ENCODE measurements around the gene HOXB4.
"Not testable (repeated sequence)": the region's sequence is repeated elsewhere in the genome, so short reads cannot be mapped to it uniquely, and the experiment has no call there.

Gene HOXB4

GRCh38 chr17:48546137-48546923 is 31.8 kb downstream of the HOXB4 start:
- no peak for DNase-seq

DNA sequence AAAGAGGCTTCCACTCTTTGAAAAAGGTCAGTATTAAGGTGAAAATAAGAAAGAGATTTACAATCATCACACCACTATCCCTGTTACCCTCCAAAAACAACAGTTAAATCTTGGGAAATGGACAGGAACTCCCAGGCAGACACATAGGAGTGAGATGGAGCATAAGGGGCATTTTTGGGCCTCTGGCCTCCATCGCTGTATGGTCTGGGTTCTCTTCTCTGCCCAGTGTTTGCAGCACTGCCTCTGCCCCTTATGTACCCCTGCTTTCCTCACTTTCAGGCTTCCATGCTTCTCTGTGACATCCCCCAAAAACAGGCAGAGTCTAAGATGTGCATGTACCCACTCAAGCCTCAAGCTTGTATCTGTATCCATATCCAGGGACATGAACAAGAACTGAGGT is 32.6 kb downstream of the HOXB4 start:
- no peak for DNase-seq

- no peak for DNase-seq
These were observed 33.2 kb downstream of the HOXB4 start, which contains the start of gene HOXB2 for GRCh38 chr17:48545022-48545375. HOXB2 (minus strand) TSS chr17:48545109; CDS start chr17:48544911, 198 bp downstream.

DNA sequence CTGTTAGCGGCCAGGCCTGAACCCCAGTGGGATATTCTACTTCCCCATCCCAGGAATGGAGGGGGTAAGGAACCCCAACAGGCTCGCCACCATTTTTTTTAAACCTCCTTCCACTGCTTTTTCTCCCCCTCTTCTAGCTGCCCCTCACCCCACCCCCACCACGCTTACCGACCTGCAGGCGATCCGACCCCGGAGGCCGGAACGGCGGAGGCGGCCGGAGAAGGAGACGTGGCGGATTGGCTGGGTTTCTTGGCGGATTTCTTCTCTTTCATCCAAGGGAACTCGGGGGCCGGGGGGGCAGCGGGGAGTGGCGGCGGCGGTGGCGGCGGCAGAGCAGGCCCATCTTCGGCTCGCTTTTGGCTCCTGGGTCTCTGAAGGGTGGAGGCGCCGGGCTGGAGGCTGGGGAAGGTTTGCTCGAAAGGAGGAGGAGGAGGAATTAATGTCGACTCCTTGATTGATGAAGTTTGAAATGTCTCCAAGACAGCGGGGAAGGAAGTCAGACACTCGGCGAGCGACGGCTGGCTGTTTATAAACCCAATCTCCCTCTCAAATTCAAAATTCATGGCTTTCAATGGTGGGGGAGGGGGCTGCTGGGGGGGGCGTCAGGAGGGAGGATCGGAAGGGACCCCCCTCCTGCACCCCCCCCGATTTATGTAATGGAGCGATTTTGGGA is 33.7 kb downstream of the HOXB4 start:
- peak; percentile 22 to 27 for DNase-seq

- peak; percentile 37 to 48 for DNase-seq
These were observed 34.2 kb downstream of the HOXB4 start for GRCh38 chr17:48543854-48544348.

DNA sequence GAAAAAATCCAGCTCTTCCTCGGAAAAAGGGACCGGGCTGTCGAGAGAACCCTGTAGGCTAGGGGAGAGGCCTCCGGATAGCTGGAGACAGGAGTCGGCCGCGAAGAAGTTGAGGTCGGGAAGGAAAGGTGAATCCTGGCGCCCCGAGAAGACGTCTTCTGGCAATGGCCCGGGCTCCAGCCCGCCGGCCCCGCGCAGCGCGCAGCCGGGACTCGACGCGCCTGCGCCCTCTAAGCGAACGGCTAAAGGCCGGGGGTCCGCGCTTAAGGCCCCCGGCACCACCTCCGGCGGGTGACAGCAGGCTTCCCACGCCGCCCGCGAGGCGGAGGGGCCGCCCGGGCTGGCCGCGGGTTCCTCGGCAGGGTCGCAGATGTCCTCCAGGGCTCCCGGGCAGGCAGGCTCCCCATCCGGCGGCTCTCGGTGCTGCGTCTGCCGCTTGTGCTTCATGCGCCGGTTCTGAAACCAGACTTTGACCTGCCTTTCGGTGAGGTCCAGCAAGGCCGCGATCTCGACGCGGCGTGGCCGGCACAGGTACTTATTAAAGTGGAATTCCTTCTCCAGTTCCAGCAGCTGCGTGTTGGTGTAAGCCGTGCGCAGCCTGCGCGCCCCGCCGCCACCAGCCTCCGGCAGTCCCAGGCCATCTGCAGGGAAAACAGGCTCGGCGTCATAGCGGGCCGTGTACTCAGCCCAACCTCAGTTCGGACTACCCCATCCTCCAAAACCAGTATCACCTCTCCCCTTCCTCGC is 34.9 kb downstream of the HOXB4 start:
- peak; percentile 44 to 49 for DNase-seq

GRCh38 chr17:48542698-48543106 is 35.4 kb downstream of the HOXB4 start:
- no peak for DNase-seq

- DNase-seq: no peak
These were observed 36.0 kb downstream of the HOXB4 start for GRCh38 chr17:48542114-48542656.

DNA sequence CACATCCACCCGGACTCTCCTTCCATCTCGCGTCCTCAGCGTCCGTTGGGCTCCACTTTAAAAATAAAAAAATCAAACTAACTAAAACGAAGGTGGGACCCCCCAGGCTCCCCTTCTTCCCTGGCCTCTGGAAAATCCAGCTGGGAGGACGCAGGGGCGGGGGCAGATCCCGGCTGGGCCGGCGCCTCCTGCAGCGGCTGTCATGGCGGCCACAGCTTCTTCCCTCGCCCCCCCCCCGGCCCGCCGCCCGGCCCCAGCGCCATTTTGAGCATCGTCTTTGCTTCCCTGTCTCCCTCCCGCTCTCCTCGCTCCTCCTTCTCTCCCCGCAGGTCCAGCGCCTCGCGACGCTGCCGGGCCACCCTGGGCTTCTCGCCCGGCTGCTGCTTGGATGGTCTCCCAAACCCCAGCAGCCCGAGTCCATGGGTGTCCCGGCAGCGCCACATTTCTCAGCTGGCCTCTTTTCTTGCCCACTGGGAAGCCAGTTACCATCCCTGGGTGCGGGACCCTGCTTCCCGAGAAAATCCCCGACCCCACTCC is 36.5 kb downstream of the HOXB4 start:
- peak; percentile 29 to 31 for DNase-seq

DNA sequence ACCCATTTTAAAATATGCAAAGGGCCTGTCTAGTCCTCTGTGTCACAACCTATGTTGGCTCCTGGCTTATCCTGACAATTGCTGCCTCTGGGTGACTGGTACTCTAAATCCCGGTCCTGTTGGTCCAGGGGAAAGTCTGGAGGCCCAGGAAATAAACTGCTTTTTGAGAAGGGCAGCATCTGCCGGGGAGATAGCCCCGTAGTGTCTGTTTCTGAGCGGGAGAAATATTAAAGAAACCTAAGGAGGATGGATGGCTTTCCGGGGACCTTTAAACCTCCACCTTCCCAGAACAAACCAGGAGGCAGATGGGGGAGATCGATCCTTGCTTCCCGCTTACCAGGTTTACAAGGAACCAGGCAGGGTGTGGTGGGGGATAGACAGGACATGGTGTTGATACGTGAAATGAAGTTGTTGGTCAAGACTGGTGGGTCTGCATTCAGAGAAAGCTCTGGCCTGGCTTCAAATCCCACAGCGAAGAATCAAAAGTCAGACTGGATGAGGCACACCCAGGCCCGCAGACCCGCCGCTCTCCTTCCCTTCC is 37.0 kb downstream of the HOXB4 start:
- DNase-seq: no peak

DNA sequence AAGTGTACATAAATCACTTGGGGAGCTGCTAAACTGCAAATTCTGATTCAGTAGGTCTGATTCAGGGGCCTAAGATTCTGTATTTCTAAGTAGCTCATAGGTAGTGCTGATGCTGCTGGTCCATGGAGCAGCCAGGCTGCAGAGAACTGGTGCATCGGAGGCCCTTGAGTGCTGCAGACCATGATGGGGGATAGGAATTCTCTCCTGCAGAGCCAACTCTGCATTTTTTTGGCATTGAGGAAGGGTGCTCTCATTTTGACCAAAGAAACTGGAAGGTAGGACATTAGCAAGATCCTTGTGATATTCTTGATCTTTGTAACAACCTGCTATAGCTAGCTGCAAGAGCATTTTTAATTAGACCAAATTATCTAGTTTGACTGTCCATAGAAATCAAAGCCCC is 37.9 kb downstream of the HOXB4 start:
- no peak for DNase-seq

- DNase-seq: no peak
These were observed 39.0 kb downstream of the HOXB4 start for GRCh38 chr17:48539177-48539576.

- DNase-seq: no peak
These were observed 40.8 kb downstream of the HOXB4 start for GRCh38 chr17:48537316-48537715.

GRCh38 chr17:48535793-48536559 is 42.2 kb downstream of the HOXB4 start:
- DNase-seq: not testable (repeated sequence)

GRCh38 chr17:48532261-48532660 is 45.9 kb downstream of the HOXB4 start:
- DNase-seq: no peak

GRCh38 chr17:48530887-48531272 is 47.3 kb downstream of the HOXB4 start, which contains the start of gene HOXB1:
HOXB1 (minus strand) TSS chr17:48531011; CDS start chr17:48530904, 107 bp downstream.
- DNase-seq: no peak

DNA sequence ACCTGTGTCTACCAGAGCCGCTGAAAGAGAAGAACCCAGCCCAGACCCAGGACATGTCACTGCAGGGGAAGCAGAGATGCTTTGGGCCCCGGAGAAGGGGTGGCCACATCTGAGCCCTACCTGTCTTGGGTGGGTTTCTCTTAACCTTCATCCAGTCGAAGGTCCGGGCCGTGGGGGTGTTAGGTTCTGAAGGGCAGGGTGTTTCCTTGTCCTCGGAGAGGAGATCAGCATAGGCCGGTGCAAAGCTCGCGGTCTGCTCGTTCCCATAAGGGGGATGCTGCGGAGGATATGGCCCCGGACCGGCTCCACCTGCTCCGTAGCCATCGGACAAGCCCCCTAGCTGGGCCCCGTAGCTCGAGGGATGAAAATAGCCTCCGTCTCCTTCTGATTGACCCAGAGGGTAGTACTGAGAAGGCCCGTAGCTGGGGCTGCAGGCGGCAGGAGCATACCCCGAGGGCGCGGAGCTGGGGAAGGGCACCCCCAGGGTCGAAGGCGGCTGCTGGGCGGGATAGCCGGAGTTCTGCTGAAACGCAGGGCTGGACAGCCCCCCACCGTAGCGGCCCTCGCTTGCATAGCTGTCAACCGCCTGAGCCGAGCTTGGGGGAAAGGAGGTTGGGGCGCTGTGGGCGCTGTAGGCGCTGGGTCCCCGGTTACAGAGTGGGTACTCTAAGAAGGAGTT is 47.8 kb downstream of the HOXB4 start:
- no peak for DNase-seq

DNA sequence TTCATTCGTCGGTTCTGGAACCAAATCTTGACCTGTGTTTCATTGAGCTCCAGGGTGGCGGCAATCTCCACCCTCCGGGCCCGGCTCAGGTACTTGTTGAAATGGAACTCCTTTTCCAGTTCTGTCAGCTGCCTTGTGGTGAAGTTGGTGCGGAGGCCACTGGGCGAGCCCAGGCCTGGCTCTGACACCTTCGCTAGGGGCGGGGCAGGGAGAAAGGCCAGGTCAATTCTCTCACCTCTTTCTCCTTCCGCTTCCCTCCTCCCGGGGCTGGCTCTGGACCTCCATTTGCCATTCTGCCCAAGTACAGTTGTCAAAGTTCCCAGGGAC is 48.5 kb downstream of the HOXB4 start:
- DNase-seq: no peak

DNA sequence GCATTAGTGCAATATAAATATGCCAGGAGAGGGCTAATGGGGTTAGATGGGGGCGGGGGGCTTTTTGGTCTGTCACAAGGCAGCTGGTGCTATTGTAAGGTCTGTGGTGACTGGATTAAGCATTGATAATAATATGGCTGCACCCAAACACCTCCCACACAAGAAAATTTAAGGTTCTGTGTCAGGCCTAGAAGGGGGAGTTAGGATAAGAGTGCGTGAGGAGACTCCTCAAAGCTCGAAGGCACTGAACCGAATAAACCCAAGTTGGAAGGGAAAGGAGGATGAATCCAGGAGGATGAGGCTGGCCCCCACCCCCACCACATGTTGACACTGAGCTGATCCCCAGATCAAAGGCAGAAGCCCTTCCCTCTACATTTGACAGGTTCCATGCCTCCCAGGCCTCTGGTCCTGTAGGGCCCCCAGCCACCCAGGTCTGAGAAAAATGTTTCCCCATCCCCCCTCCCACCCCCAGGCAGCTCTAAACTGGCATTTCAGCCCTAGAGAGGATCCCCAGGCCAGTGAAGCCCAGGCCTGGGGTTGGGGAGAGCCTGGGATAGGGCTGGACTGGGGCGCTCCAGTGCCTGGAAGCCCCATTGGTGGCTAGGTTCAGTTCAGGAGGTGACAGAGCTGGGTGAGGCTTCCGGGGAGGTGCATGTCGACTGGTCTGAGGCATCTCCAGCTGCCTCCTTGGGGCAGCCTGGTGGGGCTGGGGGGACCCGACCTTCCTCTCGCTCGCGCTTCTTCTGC is 49.0 kb downstream of the HOXB4 start:
- DNase-seq: no peak

DNA sequence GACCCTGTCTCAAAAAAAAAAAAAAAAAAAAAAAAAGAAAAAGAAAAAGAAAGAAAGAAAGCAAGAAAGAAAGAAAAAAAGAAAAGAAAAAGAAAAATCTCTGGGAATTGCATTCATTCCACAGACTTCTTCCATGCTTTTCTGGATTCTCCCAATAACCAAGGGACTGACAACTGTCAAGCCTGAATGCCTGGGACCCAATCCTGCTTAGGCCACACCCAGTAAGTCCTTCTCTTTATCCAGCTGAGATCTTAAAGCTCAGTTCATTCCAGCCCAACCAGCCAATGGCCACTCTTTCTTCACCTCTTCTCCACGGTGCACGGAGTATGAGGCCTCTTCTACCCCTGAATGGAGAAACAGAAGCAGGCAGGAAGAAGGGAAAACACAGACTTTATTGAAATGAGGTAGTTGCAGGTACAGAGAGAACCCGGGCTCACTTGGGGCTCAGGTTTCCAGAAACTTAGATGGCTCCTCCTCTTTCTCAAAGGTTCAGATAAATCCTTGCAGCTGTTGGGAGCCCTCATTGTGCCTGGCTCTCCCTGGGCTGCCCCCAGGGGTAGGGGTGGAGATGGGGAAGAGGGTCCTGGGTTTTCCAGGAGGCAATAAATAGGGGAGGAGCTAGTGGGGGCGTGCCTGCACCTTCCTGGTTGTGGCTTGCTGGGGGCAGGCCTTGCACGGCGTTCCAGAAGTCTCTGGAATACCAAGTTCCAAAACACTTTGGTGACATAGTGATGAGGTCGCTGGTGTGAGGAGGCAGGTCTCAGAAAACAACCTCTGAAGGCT is 49.8 kb downstream of the HOXB4 start:
- DNase-seq: no peak

Measured in stimulated activated CD4-positive, alpha-beta T cell treated with anti-CD3 and anti-CD28 coated beads, Interleukin-2, amount 100 ng/mL, for 48 hours (primary cell).